SHP77 treated with DMSO at 0.1 percent for 48 hours (cell line): ENCODE results near the gene PSMF1.
"Not testable (repeated sequence)": the region's sequence is repeated elsewhere in the genome, so short reads cannot be mapped to it uniquely, and the experiment has no call there.

Experiments used
- DNase-seq: peaks from one replicate; lab custom pipeline; 2025; lab: John Stamatoyannopoulos, UW

Gene PSMF1

DNA sequence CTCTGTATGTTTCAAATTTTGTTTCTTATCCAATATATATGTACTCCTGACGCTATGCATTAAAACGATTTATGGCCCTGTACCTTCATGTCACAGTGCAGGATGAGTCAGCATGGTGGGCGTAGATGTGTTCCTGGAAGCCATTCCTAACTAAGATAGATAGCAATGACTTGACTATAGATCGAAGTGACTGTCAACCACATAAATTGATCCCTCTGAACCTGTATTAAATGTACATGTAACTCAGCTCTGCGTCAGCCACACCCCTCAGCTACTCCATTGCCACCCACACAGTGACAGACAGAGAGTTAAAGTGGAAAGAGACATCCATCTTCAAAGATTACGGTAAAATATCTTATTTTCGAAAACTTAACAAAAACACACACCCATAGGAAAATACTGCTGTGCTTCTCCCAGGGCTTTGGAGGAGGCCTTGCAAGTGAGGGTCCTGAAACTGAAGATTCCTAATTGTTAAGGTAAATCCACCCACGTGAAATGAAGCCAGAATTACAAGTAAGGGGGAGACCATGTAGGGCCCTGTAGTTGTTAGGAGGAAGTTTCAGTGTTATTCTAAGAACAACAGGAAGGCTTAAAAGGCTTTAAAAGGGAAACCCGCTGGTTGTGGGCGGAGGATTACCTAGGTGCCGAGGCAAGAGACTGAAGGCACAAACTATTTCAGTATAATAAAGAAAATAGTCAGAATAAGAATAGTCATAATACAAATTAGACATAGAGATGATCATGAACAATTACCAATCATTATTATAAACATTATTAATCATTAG lies 97.2 kb downstream of the PSMF1 start:
- no peak for DNase-seq

DNA sequence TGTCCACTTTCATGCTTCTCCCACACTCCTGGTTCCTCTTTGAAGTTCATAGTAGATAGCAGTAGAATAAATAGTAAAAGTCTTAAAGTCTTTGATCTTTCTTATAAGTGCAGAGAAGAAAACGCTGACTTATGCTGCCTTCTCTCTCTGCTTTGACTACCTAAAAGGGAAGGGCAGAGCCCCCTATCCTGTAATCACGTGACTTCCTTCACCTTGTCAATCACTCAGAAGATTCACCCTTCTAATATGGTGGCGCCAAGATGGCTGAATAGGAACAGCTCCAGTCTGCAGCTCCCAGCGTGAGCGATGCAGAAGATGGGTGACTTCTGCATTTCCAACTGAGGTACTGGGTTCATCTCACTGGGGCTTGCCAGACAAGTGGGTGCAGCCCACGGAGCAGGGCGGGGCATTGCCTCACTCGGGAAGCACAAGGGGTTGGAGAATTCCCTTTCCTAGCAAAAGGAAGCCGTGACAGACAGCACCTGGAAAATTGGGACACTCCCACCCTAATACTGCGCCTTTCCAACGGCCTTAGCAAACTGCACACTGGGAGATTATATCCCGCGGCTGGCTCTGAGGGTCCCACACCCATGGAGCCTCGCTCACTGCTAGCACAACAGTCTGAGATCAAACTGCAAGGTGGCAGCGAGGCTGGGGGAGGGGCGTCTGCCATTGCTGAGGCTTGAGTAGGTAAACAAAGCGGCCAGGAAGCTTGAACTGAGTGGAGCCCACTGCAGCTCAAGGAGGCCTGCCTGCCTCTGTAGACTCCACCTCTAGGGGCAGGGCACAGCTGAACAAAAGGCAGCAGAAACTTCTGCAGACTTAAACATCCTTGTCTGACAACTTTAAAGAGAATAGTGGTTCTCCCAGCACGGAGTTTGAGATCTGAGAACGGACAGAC lies 98.4 kb downstream of the PSMF1 start:
- DNase-seq = not testable (repeated sequence)
